Activated gamma-delta T cell treated with Interleukin-2 at 50 U/mL for 16 hours (primary cell): ENCODE measurements around the gene HTT-AS.
A peak's percentile ranks its signal among the peaks of the same experiment; 100 is the strongest.
"Not testable (repeated sequence)": the region's sequence is repeated elsewhere in the genome, so short reads cannot be mapped to it uniquely, and the experiment has no call there.

Source experiments
- DNase-seq: peaks from one replicate; pipeline ENCODE4 v3.0.0-alpha.2; 2020

Gene HTT-AS

DNA sequence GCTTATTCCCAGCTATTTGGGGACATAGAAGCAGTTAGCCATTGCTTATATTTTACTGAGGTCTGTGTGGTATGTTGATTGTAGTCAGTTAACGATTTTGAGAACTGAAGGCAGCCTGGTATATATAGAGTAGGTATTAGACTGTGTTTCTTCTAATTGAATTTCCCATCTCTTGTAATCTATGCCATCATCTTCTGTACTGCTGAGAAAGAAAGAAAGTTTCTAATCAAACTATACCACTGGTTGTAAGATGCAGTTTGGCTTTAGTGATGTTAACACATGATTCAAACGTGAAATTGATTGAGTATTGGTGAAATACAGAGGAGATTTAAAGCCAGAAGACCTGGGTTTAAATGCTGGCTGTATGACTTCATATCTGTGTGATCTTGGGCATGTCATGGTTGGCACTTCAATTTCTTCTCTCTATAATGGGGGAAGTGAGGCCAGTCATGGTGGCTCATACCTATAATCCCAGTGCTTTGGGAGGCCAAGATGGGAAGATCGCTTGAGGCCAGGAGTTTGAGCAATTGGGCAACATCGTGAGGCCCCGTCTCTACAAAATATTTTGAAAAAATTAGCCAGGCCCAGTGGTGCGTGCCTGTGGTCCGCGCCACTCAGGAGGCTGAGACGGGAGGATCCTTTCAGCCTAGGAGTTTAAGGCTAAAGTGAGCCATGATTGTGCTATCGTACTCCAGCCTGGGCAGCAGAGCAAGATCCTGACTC lies 11.8 kb upstream of the HTT-AS start:
- DNase-seq: no peak

- DNase-seq: no peak
Observed at GRCh38 chr4:3083732-3084131, 9.4 kb upstream of the HTT-AS start.

- no peak for DNase-seq
Observed at GRCh38 chr4:3082925-3083515, 8.7 kb upstream of the HTT-AS start.

- no peak for DNase-seq
Observed at GRCh38 chr4:3079694-3080123, 5.4 kb upstream of the HTT-AS start.

GRCh38 chr4:3077796-3078195 lies 3.5 kb upstream of the HTT-AS start:
- DNase-seq: no peak

- DNase-seq: no peak
Observed at GRCh38 chr4:3075652-3075981, 1.3 kb upstream of the HTT-AS start.

GRCh38 chr4:3074846-3075651 lies 711 bp upstream of the HTT-AS start:
- peak; percentile 10 for DNase-seq

- peak; percentile 6 for DNase-seq
Observed at GRCh38 chr4:3073158-3074077, 920 bp downstream of the HTT-AS start.

DNA sequence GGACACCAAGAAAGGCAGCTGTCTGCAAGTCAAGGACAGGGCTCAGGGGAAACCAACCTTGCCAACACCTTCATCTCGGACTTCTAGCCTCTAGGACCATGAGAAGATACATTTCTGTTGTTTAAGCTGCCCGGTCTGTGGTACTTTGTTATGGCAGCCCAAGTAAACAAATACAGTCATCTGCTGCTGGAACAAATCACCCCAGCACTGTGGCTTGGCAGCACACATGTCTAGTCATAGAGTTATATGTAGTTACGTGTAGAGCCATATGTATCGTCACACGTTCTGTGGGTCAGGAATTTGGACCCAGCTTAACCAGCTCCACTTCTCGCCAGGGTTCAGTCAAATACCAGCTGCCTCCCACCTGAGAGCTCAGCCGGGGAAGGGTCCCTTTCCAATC lies 2.5 kb downstream of the HTT-AS start:
- DNase-seq: no peak

DNA sequence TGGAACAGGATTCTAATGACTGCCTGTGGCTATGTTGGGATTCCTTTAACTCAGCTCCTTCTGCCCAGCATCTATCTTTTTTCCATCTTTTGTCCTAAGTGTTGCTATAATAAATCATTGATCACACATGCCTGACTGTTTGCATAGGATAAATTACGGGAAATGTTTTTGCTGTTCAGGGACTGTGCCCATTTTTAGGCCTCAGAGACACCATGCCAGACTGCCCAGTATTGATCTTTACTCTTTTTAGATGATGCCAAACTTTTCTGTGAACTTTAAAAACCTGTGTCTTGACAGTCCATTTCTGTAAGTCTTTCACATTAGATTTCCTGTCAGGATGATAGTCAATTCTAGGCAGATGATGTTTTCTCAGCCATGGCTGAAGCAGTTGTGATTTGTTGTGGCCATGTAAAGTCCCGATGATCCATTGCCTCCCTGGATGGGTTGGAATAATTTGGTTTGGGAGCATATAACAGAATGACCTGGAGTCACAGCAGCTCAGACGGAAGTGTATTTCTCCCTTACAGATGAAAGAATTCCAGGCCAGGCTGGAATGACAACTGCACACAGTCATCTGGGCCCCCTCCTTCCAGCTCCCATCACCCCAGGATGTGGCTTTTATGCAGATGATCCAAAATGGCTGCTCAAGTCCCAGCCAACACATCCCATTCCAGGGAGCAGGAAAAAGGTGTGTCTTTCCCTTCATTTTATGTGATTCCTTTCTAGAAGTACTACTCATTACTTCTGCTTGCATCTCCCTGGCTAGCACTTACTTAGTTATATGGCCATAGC lies 3.4 kb downstream of the HTT-AS start:
- no peak for DNase-seq

- no peak for DNase-seq
Observed at GRCh38 chr4:3069661-3070199, 4.6 kb downstream of the HTT-AS start.

- DNase-seq: no peak
Observed at GRCh38 chr4:3067473-3068001, 6.8 kb downstream of the HTT-AS start.

- no peak for DNase-seq
Observed at GRCh38 chr4:3066836-3067400, 7.4 kb downstream of the HTT-AS start.

- no peak for DNase-seq
Observed at GRCh38 chr4:3065551-3065950, 8.8 kb downstream of the HTT-AS start.

DNA sequence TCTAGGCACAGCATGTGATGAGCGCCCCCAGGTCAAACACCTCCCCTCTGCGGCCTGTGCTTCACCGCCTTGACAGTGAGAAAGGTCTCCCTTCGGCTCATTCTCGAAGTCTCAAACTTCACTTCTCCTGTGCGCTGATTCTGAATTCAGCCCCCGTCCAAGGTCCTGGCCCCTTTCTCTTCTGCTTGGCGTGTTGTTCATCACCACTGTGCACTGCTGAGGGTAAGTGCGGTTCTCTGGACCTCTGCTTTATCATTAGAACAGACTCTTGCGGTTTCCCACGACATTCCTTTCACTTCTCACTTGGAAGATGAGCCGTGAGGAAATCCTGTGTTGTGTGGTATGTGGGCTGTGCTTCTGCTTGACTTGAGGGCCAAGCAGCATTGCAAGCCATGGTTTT lies 11.9 kb downstream of the HTT-AS start:
- DNase-seq: no peak

DNA sequence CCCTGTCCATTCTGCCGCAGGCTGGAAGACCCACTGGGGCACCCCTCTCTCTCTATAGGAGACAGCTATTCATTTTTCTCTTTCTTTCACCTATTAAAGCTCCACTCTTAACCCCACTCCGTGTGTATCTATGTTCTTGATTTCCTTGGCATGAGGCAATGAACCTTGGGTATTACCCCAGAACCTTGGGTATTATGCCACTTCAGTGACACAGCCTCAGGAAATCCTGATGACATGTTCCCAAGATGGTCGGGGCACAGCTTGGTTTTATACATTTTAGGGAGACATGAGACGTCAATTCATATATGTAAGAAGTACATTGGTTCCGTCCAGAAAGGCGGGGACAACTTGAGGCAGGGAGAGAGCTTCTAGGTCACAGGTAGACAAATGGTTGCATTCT lies 13.4 kb downstream of the HTT-AS start:
- no peak for DNase-seq

DNA sequence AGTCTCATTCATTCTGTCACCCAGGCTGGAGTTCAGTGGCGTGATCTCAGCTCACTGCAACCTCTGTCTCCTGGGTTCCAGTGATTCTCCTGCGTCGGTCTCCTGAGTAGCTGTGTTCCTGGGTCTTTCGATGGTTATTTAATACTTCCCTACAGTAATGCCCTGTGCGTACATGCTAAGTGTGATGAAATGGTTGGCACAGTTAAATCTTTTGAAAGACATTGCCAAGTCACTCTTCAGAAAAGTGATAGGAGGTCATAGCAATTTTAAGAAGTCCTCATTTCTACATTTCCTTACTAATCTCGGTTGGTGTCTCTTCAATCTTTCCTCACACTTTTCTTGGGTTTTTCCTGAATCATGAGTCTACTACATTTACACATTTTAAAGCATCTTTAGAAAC lies 14.4 kb downstream of the HTT-AS start:
- DNase-seq: no peak

DNA sequence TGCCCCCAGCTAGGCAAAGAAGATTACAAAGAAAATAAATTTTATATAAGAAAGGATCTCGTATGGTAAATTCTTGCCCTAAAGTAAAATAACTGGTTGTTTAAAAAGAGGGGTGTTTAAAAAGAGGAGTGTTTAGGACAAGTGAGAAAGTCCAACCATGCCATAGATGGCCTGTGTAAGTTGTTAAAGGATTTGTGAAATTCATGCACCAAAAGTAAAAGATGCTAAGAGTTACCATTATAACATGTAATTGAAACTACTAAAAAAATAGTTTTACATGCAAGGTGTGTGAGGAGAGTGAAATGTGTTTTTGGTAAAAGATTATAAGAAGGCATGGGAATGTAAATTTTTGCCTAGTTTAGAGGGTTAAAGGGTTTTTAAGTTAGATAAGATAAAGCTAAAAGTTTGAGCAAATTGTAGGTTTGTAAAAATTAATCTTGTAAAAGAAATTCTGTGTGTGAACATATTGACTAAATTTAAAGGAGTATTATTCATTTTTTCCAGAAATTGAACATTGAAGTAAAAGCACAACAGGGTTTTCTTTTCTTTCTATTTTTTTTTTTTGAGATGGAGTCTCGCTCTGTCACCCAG lies 20.1 kb downstream of the HTT-AS start:
- DNase-seq: no peak

DNA sequence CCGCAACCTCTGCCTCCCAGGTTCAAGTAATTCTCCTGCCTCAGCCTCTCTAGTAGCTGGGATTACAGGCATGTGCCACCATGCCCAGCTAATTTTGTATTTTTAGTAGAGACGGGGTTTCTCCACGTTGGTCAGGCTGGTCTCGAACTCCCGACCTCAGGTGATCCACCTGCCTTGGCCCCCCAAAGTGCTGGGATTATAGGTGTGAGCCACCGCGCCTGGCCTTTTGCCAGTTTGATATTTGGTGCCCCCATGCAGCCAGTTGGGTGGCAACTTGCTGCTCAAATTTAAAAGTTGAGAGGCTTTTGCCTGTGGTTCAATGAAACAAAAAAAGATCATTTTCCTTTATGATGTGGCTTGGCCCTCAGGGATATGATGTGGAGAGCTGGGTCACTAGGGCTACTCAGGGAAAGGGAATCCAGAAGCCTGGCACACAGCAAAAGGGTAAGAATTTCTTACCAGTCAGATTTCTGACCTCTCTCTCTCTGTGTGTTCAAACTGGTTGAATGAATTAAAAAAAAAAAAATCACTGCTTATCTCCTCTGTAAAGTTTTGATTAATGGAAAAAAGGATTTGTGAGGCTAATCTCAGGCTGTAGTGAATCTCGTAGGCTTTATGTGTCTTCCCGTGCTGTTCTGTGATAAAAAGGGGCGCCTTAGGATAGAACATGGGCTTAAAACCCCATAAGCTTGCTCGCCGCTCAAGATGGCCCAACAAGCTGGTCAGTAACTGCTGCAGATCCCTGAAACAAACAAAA lies 23.0 kb downstream of the HTT-AS start:
- not testable (repeated sequence) for DNase-seq
